Smooth muscle cell (in vitro differentiated cells): Measurements from ENCODE around the gene GRAMD1B. TPM values are rescaled to one million over a fixed set of nuclear protein-coding genes. Genes with fewer than 3 reads are reported as not detected.

Experiments
- DNase-seq: peaks from one replicate; lab custom pipeline; 2025; ENCODE audit not compliant: unreplicated experiment; lab: John Stamatoyannopoulos, UW
- H2AFZ ChIP-seq: fragments of 200-600 bp; sonication (generic); 2 replicates; pipeline ENCODE4 v1.6.0; 2016; ENCODE audit warnings: antibody characterized with exemption, low read depth, mild to moderate bottlenecking
- H3F3A ChIP-seq: fragments of 200-600 bp; sonication (generic); 2 replicates; pipeline ENCODE4 v1.6.0; 2017; ENCODE audit warnings: antibody characterized with exemption, low read depth
- H3K27ac ChIP-seq: fragments of 200-600 bp; sonication (generic); 2 replicates; pipeline ENCODE4 v1.5.1; 2016; ENCODE audit warnings: low read depth, mild to moderate bottlenecking
- H3K27me3 ChIP-seq: fragments of 200-600 bp; sonication (generic); 2 replicates; pipeline ENCODE4 v1.6.1; 2016; ENCODE audit warnings: low read depth, mild to moderate bottlenecking
- H3K36me3 ChIP-seq: fragments of 200-600 bp; sonication (generic); 2 replicates; pipeline ENCODE4 v1.5.1; 2016; ENCODE audit warnings: low read depth
- H3K4me1 ChIP-seq: fragments of 200-600 bp; sonication (generic); 2 replicates; pipeline ENCODE4 v1.5.1; 2016; ENCODE audit warnings: low read depth
- H3K4me2 ChIP-seq: fragments of 200-600 bp; sonication (generic); 2 replicates; pipeline ENCODE4 v1.6.0; 2016; ENCODE audit warnings: mild to moderate bottlenecking
- H3K4me3 ChIP-seq: fragments of 200-600 bp; sonication (generic); 2 replicates; pipeline ENCODE4 v1.5.1; 2016; ENCODE audit warnings: mild to moderate bottlenecking
- H3K79me2 ChIP-seq: fragments of 200-600 bp; sonication (generic); 2 replicates; pipeline ENCODE4 v1.6.0; 2016; ENCODE audit warnings: low read depth, mild to moderate bottlenecking
- H3K9ac ChIP-seq: fragments of 200-600 bp; sonication (generic); 2 replicates; pipeline ENCODE4 v1.6.0; 2016; ENCODE audit warnings: low read depth
- H3K9me3 ChIP-seq: fragments of 200-600 bp; sonication (generic); replicated peaks from 2 replicates; pipeline ENCODE4 v1.5.1; 2016; ENCODE audit warnings: low read depth
- H4K20me1 ChIP-seq: fragments of 200-600 bp; sonication (generic); 2 replicates; pipeline ENCODE4 v1.6.0; 2016; ENCODE audit warnings: low read depth
- WGBS: methylation state at CpG from one replicate; pipeline ENCODE4 v1.1.7; 2016; ENCODE audit warnings: low lambda C conversion rate; 5-methylcytosine and 5-hydroxymethylcytosine counted together
- polyA plus RNA-seq: library from polyadenylated mRNA; unstranded; fragments of >200 nt; fragmentation: Nextera tagmentation; extraction: Ambion mirVana; gene quantifications from 2 replicates; pipeline ENCODE4 v1.2.1, GENCODE V29; 2016
- total RNA-seq: library from RNA; depleted of rRNA; stranded (reverse); fragments of >200 nt; gene quantifications from 2 replicates; pipeline ENCODE4 v1.2.3, GENCODE V29; 2014
- TF ChIP-seq, protein P1 (sequence below): fragments of 200-600 bp; sonication (generic); IDR thresholded peaks from 2 replicates; pipeline ENCODE4 v1.5.1; 2017; ENCODE audit warnings: borderline replicate concordance, mild to moderate bottlenecking, antibody characterized with exemption; ENCODE audit not compliant: insufficient read depth, poor library complexity, severe bottlenecking

GRAMD1B gene
- total and polyA plus RNA-seq, 2 experiments from 2014 or later, result 2.4 to 3.4 TPM

DNA sequence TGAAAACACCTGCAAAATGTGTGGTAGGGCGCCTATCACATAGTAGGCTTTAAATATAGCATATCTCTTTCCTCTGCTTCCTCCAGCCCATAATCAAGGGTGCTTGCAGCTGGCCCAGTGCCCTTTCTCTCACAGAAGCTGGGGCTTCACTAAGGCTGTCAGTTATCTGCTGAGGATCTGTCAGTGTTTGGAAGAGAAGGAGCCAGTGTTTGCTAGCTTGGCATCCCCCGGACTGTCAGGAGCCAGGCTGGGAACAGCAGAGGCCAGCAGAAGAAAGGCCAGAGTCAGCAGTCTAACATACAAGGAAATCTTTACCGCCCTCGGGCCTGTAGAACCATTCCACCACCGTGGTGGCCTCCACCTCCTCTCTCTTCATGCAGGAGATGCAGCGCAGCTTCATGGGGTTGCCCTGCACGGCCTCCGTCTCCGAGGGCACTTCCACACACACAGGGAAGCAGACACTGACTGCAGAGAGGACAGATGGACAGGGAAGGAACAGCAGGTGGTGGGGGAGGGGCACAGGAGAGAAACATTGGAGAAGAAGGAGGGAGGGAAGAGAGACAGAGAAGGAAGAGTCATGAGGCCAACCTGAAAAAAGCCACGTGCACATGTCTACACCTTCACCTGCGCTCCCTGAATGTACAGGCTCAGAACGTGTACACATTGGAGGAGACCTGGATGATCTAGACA, 215.4 kb downstream of the GRAMD1B start:
- Histone ChIP-seq H3K27ac (no peak overlapping the region), H2AFZ (no peak overlapping the region), H3K4me2 (no peak overlapping the region), H4K20me1 (no peaks in the 10 kb centered on the region), H3K4me3 (no peak overlapping the region), H3K9me3 (no peaks in the 10 kb centered on the region), H3K79me2 (no peaks in the 10 kb centered on the region), H3F3A (no peaks in the 10 kb centered on the region), H3K27me3 (peaks cover 41% of the 10 kb centered on the region), H3K9ac (no peak overlapping the region), H3K36me3 (no peaks in the 10 kb centered on the region), H3K4me1 (no peaks in the 10 kb centered on the region)
- TF ChIP-seq, protein P1, sequence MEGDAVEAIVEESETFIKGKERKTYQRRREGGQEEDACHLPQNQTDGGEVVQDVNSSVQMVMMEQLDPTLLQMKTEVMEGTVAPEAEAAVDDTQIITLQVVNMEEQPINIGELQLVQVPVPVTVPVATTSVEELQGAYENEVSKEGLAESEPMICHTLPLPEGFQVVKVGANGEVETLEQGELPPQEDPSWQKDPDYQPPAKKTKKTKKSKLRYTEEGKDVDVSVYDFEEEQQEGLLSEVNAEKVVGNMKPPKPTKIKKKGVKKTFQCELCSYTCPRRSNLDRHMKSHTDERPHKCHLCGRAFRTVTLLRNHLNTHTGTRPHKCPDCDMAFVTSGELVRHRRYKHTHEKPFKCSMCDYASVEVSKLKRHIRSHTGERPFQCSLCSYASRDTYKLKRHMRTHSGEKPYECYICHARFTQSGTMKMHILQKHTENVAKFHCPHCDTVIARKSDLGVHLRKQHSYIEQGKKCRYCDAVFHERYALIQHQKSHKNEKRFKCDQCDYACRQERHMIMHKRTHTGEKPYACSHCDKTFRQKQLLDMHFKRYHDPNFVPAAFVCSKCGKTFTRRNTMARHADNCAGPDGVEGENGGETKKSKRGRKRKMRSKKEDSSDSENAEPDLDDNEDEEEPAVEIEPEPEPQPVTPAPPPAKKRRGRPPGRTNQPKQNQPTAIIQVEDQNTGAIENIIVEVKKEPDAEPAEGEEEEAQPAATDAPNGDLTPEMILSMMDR, result no peak
- DNase-seq, result no peak
- 88% methylated on average over 12 of the region's 12 CpGs for WGBS

DNA sequence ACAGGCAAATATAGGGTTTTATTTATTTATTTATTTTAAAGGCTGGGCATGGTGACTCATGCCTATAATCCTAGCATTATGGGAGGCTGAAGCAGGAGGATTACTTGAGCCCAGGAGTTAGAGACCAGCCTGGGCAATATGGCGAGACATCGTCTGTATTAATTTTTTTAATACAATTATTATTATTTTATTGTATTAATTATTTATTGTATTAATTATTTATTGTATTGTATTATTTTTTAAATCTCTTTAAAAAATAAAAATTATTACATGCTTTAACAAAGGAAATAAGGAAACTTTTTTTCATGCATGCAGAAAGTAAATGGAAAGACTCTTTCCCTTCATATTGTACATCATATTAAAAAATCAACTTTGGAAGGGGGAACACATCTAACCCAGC, 220.8 kb downstream of the GRAMD1B start:
- H3K9ac ChIP-seq, result no peak overlapping the region
- no peaks in the 10 kb centered on the region for H3K36me3 ChIP-seq
- H3F3A ChIP-seq, result peaks cover 3% of the 10 kb centered on the region
- no peaks in the 10 kb centered on the region for H3K79me2 ChIP-seq
- no peak for DNase-seq
- H3K4me3 ChIP-seq, result no peak overlapping the region
- H3K27me3 ChIP-seq, result peaks cover 61% of the 10 kb centered on the region
- no peaks in the 10 kb centered on the region for H3K4me1 ChIP-seq
- H2AFZ ChIP-seq, result no peak overlapping the region
- H3K4me2 ChIP-seq, result no peak overlapping the region
- H3K9me3 ChIP-seq, result no peaks in the 10 kb centered on the region
- H4K20me1 ChIP-seq, result no peaks in the 10 kb centered on the region
- H3K27ac ChIP-seq, result no peak overlapping the region
- TF ChIP-seq, protein P1, result no peak
- WGBS, result 87% methylated on average over 2 of the region's 2 CpGs

DNA sequence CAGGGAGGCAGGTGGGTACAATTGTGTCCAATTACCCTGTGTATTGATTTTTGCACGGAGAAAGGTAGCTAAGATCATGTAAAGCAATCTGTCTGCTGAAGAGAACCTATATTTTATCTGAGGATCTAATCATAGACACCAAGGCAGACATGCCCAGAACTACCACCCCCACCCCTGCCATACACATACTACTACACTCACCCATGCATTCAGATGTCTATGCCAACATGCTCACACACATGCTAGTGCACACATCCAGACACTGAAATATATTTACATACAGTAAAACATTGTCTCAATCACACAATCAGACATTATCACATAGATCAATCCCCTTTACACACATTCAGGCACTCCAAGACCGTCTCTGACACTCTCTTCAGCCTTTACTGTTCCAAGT, 222.5 kb downstream of the GRAMD1B start:
- 63% methylated on average over 2 of the region's 2 CpGs for WGBS
- no peaks in the 10 kb centered on the region for H3K36me3 ChIP-seq
- peaks cover 51% of the 10 kb centered on the region for H3K27me3 ChIP-seq
- no peak overlapping the region for H3K4me2 ChIP-seq
- no peak overlapping the region for H2AFZ ChIP-seq
- no peak overlapping the region for H3K27ac ChIP-seq
- no peaks in the 10 kb centered on the region for H3K4me1 ChIP-seq
- H3K4me3 ChIP-seq, result no peak overlapping the region
- TF ChIP-seq, protein P1, result no peak
- H3K9me3 ChIP-seq, result no peaks in the 10 kb centered on the region
- H3K9ac ChIP-seq, result no peak overlapping the region
- H3F3A ChIP-seq, result peaks cover 3% of the 10 kb centered on the region
- H3K79me2 ChIP-seq, result no peaks in the 10 kb centered on the region
- no peaks in the 10 kb centered on the region for H4K20me1 ChIP-seq
- no peak for DNase-seq

DNA sequence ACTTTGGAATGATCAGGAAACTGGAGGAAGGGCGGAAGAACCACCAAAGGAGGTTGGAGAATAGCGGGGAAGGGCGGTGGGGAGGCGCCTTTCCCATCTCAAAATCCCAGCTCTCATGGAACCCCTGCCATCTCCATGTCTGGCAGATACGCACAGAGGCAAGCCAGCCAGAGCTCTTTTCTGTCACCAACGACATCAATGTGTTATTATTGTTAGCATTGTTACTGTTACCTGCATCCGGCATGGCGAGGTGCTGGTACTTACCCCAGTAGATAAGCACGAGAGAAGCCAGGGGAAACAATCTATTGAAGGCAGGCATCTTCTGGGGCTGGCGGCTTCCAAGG, 223.4 kb downstream of the GRAMD1B start:
- TF ChIP-seq, protein P1, result no peak
- no peak overlapping the region for H2AFZ ChIP-seq
- H3K27me3 ChIP-seq, result peaks cover 42% of the 10 kb centered on the region
- H3K4me2 ChIP-seq, result peak overlapping the region; percentile 96
- peaks cover 3% of the 10 kb centered on the region for H3F3A ChIP-seq
- no peak overlapping the region for H3K27ac ChIP-seq
- no peak overlapping the region for H3K9ac ChIP-seq
- WGBS, result 19% methylated on average over 10 of the region's 10 CpGs
- no peaks in the 10 kb centered on the region for H3K36me3 ChIP-seq
- no peaks in the 10 kb centered on the region for H3K79me2 ChIP-seq
- no peaks in the 10 kb centered on the region for H4K20me1 ChIP-seq
- peak overlapping the region; percentile 75 for H3K4me3 ChIP-seq
- H3K4me1 ChIP-seq, result no peaks in the 10 kb centered on the region
- H3K9me3 ChIP-seq, result no peaks in the 10 kb centered on the region
- DNase-seq, result no peak
